Urinary bladder (tissue), 4 donors: ENCODE results near the gene SMURF1. TPM values are rescaled to one million over a fixed set of nuclear protein-coding genes. Genes with fewer than 3 reads are reported as not detected.
"Not testable (repeated sequence)": the region's sequence is repeated elsewhere in the genome, so short reads cannot be mapped to it uniquely, and the experiment has no call there.

ENCODE experiments used
- DNase-seq: peaks from one replicate; pipeline ENCODE4 v3.0.0-alpha.2; 2015; ENCODE audit errors: extremely low spot score
- H3K27ac ChIP-seq: one replicate; pipeline ENCODE4 v1.5.1; 2013; ENCODE audit warnings: low read depth, mild to moderate bottlenecking, moderate library complexity
- H3K36me3 ChIP-seq: one replicate; pipeline ENCODE4 v1.6.1; 2013; ENCODE audit warnings: mild to moderate bottlenecking, moderate library complexity; ENCODE audit not compliant: insufficient read depth
- H3K4me1 ChIP-seq: one replicate; pipeline ENCODE4 v1.6.1; 2013; ENCODE audit warnings: mild to moderate bottlenecking, moderate library complexity; ENCODE audit not compliant: insufficient read depth
- H3K4me3 ChIP-seq: one replicate; pipeline ENCODE4 v1.5.1; 2013; ENCODE audit warnings: low read depth, low read length
- WGBS: extraction: QIAGEN DNeasy Blood & Tissue Kit; methylation state at CpG from one replicate; pipeline ENCODE4 v1.1.7; 2013; 5-methylcytosine and 5-hydroxymethylcytosine counted together
- polyA plus RNA-seq: library from polyadenylated mRNA; stranded (reverse); fragments of 200-250 nt; gene quantifications from one replicate; pipeline ENCODE4 v1.2.3, GENCODE V29; 2013
- total RNA-seq: library from RNA; depleted of rRNA; stranded (reverse); fragments of >200 nt; gene quantifications from one replicate; pipeline ENCODE4 v1.2.3, GENCODE V29; 2014
- donor health status: healthy with polysubstance abuse.
- donor health status: healthy.

SMURF1 gene
- total and polyA plus RNA-seq, 2 donors = 11.6 to 19.7 TPM

DNA sequence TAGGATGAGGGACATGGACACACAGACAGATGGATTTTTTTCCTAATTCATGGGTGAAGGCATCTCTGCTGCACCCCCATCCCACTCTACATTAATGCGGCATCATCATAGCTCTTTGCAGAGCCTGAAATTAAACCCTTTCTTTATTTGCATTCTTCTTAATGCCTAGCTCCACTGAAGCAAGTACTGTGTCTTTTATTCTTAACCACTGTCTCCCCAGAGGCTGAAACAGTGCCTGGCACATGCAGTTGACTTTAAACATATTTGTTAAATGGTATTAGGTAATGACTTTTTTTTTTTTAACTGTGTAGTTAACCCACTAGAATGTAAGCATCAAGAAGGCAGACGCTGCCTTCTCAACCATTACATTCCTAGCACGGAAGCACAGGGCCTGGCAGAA lies 73.5 kb downstream of the SMURF1 start:
- no peak for DNase-seq
- Histone ChIP-seq H3K4me3 (no peak overlapping the region), H3K36me3 (no peaks in the 10 kb centered on the region), H3K27ac (no peak overlapping the region), H3K4me1 (no peaks in the 10 kb centered on the region)
- 93% methylated on average over 3 of the region's 3 CpGs for WGBS

DNA sequence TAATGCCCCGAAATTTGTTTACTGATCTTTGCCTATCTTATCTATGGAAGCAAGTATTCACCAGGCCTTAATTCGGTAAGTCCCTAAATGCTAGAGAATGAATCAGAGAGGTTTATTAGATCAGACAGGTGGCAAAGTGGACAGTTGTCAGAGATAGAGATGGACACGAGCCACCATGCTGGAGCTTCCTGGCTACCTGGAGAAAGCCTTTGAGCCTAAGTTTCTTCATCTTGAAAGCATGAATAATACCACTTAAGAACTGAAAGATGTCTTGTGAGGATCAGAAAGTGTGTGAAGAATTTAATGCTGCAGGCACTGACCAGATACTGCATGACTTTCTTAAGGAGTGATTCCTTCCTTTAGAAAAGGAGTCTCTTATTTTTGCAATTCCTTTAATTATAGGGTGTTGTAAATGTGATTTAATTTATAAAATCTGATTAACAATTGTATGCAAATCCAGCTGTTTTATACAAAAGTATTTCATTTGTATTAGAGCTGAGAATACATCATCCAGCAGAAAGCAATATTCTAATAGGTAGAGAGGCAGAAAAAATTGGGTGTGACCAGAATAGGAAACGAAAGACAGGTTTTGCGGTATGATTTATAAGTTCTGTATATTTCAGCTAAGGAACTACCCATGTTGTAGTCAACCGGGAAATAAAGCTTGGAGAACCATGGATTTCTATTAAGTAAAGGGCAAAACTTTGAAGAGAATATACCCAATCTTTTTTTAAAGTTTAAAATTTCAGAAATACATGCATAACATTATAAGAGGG lies 82.7 kb downstream of the SMURF1 start:
- DNase-seq = no peak
- no peaks in the 10 kb centered on the region for H3K36me3 ChIP-seq
- 71% methylated on average over 6 of the region's 6 CpGs for WGBS
- no peaks in the 10 kb centered on the region for H3K4me1 ChIP-seq
- H3K27ac ChIP-seq = peak overlapping the region; percentile 29
- no peak overlapping the region for H3K4me3 ChIP-seq

DNA sequence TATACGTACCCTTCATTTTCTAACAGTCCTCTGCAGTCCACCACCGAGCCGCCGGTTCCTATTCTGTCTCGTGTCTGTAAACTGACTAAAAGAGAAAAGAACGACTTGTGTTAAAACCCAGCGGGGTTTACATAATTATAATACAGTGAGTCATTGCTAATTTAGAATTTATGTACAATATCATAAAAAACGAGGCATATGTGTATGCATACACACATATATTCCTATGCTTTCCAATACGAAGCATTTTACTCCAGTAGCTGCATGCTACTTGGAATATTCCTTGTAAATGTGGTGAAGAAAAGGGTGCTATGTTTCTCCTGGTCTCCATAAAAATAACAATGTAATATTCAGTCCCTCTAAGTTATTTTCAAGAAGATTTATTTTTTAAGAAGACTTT lies 89.1 kb downstream of the SMURF1 start:
- no peak for DNase-seq
- H3K4me1 ChIP-seq = no peaks in the 10 kb centered on the region
- H3K4me3 ChIP-seq = no peak overlapping the region
- H3K27ac ChIP-seq = no peak overlapping the region
- peaks cover 4% of the 10 kb centered on the region for H3K36me3 ChIP-seq
- 95% methylated on average over 9 of the region's 9 CpGs for WGBS

DNA sequence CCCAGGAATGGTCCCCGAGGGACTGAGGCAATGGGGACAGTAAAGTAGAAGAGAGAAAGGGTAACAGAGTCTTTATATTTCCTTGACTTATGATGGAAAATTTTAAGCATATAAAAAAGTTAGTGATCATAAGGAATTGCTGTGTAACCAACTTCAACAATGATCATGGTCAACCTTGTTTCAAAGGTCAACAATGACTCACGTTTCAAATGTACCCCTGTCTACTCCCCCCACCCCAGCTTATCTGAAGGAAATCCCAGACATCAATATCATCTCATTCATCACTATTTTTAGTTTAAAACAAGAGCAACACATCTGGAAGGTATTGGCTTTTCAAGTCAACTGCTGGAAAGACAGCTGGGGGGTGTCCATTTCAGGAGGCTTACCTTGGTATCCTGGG lies 92.9 kb downstream of the SMURF1 start:
- peaks cover 7% of the 10 kb centered on the region for H3K36me3 ChIP-seq
- H3K4me1 ChIP-seq = no peaks in the 10 kb centered on the region
- WGBS = 49% methylated on average over 2 of the region's 2 CpGs
- H3K27ac ChIP-seq = no peak overlapping the region
- no peak for DNase-seq
- H3K4me3 ChIP-seq = no peak overlapping the region

DNA sequence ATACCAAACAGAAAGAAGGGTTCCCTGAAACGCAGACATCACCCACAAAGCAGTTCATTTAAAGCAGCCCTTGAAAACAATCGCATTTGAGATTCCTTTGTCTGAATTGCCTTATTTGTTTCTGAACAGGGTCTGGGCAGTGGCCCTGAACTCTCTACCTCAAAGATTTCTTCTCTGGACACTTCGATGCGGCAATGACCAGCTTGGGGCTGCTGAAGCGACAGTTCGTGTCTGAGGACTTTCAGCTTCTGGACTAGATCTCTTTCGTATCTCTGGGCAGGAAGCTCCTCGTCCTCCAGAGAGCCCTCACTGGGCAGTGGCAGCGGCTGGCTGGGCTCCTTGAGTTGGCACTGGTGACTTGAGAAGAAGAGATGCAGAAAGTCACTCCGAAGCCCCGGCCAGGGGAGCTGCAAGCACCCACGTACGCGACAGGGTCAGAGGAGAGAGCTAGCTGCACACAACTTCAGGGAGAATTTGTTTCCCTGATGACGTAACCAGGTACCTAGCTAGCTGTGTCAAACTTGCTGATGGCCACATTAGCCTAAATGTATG lies 96.3 kb downstream of the SMURF1 start:
- H3K4me1 ChIP-seq = no peaks in the 10 kb centered on the region
- peaks cover 10% of the 10 kb centered on the region for H3K36me3 ChIP-seq
- WGBS = 91% methylated on average over 15 of the region's 15 CpGs
- H3K27ac ChIP-seq = no peak overlapping the region
- no peak for DNase-seq
- H3K4me3 ChIP-seq = no peak overlapping the region

DNA sequence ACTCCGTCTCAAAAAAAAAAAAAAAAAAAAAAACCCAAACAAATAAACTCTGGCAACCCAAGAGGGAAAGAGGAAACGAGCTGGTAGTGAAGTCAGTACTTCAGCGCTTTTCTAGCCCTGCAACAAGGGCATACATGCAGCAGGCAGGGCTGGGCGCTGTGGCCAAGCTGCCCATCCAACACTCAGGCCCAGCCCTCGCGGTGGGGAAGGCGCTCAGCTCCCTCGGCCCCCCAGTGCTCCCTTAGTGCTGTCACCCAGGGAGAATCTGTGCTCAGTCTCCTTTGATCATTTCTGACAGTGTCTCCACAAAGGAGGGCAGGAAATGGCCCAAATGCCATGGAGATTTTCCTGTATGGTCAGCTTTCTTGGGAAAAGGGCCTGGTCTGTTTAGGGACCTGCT lies 97.2 kb downstream of the SMURF1 start:
- 84% methylated on average over 8 of the region's 8 CpGs for WGBS
- no peak for DNase-seq
- Histone ChIP-seq H3K4me1 (no peaks in the 10 kb centered on the region), H3K4me3 (no peak overlapping the region), H3K36me3 (peaks cover 10% of the 10 kb centered on the region), H3K27ac (no peak overlapping the region)

DNA sequence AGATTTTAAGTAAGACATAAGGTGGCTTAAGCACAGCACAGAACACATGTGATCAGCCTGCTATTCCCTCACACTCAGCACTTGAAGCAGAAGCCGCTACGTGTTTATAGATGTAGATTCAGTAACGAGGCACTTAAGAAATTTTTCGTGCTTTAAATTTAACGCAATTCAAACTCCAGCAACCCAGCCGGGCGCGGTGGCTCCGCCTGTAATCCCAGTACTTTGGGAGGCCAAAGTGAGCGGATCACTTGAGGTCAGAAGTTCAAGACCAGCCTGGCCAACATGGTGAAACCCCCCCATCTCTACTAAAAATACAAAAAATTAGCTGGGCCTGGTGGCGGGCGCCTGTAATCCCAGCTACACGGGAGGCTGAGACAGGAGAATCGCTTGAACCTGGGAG lies 97.6 kb downstream of the SMURF1 start:
- H3K4me3 ChIP-seq, H3K36me3 ChIP-seq, H3K4me1 ChIP-seq, H3K27ac ChIP-seq, DNase-seq: not testable (repeated sequence)
- WGBS = 87% methylated on average over 14 of the region's 14 CpGs

DNA sequence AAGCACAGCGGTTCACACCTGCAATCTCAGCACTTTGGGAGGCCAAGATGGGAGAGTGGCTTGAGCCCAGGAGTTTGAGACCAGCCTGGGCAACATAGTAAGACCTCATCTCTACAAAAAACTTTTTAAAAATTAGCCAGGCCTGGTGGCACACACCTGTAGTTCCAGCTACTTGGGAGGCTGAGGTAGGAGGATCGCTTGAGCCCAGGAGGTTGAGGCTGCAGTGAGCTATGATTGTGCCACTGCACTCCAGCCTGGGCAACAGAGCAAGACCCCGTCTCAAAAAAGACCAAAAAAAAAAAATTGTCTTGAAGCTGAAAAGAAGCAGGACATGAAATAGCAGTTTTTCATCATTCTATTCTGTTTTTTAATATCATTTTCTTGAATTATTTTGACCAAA lies 99.0 kb downstream of the SMURF1 start:
- H3K36me3 ChIP-seq, DNase-seq, H3K27ac ChIP-seq, H3K4me3 ChIP-seq, H3K4me1 ChIP-seq: not testable (repeated sequence)
- 96% methylated on average over 3 of the region's 3 CpGs for WGBS

DNA sequence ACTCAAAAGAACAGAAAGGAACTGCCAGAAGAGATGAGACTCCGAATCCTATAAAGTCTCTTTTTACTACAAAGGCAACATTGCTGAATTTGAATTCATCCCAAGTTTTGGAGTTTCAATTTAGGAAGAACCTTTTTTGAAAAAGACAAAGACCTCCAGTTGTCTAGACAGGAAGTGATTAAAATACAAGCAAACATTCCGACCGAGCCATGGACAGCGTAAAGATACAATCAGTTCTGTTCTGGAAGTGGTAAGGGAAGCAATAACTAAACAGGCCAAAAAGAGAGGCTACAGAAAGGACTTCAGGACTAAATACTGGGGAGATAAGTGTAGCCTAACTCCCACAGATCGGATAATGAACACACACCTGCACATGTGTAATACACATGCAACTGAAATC lies 101.0 kb downstream of the SMURF1 start:
- Histone ChIP-seq H3K4me3 (no peak overlapping the region), H3K4me1 (no peaks in the 10 kb centered on the region), H3K27ac (no peak overlapping the region), H3K36me3 (peaks cover 3% of the 10 kb centered on the region)
- WGBS = 59% methylated on average over 5 of the region's 5 CpGs
- DNase-seq = no peak

DNA sequence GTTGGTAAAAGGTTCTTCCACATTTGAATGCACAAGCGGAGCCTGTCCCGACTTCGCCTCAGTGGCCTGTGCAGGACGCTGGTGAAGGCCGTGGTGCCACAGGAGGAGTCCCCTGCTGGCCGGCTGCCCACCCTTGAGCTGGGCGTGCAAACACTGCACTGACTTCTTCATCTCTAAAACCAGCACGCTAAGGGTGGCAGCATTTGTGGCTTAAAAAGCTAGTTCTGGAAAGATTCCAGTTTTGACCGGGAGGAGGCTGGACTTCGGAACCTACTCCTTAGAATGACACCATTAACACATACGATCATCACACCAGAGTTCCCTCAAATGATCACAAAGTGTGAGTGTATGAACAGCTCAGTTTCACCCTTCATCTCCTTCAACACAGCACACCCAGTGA lies 102.4 kb downstream of the SMURF1 start:
- Histone ChIP-seq H3K4me3 (no peak overlapping the region), H3K27ac (no peak overlapping the region), H3K4me1 (no peaks in the 10 kb centered on the region), H3K36me3 (peaks cover 3% of the 10 kb centered on the region)
- no peak for DNase-seq
- 69% methylated on average over 11 of the region's 11 CpGs for WGBS

DNA sequence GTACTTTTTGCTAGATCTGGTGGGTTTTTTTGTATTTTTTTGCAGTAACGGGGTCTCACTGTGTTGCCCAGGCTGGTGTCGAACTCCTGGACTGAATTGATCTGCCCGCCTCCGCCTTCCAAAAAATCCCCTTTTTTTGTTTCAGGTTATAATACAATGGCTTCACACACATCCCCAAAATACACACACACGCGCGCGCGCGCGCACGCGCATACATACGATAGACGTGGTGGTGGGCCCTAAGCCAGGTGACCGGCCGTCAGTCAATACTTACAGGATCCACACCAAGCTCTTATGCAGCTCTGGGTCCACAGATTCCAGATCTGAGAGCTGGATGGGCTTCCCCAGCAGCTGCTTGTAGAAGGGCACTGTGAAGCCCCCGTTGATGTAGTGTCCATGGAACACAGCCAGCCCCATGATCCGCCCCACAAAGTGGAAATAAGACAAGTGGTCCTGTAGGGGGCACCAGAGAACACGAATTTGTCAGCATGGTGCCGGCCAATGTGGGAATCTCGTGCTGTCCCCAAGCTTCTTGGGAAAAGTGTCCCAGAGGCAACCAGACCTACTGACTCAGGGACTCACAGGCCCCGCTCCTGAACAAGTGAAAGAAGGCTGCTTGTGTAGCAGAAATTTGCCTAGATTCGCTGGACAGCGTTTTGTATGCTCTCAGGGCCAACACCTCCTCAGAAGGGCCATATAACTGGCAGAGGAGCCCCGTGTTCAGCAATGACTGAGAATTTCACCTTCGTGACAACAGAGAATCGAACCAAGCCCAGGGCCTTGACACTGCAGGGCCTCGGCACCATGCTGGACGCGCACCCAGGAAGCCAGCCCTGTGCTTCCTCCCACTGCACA lies 103.6 kb downstream of the SMURF1 start:
- Histone ChIP-seq H3K36me3 (peaks cover 2% of the 10 kb centered on the region), H3K4me3 (no peak overlapping the region), H3K27ac (no peak overlapping the region), H3K4me1 (no peaks in the 10 kb centered on the region)
- WGBS = 72% methylated on average over 31 of the region's 31 CpGs
- peak; percentile 75 for DNase-seq

DNA sequence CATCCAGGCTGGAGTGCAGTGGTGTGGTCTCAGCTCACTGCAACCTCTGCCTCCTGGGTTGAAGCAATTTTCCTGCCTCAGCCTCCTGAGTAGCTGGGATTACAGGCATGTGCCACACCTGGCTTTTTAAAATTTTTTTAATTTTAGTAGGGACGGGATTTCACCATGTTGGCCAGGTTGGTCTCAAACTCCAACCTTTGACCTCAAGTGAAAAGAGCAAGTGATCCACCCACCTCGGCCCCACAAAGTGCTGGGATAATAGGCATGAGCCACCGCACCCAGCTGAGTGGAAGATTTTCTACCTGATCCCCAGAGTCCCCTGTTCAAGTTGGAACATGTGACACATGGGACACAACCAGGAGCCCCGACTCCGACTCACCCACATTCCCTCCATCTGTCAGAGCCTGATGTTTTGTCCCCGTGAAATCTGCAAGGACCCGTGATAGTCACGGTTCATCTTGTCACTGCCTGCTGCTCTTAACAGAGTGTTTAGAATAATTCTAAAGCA lies 104.5 kb downstream of the SMURF1 start:
- no peak for DNase-seq
- WGBS = 91% methylated on average over 8 of the region's 8 CpGs
- H3K4me1 ChIP-seq = no peaks in the 10 kb centered on the region
- no peak overlapping the region for H3K27ac ChIP-seq
- H3K36me3 ChIP-seq = no peaks in the 10 kb centered on the region
- no peak overlapping the region for H3K4me3 ChIP-seq

DNA sequence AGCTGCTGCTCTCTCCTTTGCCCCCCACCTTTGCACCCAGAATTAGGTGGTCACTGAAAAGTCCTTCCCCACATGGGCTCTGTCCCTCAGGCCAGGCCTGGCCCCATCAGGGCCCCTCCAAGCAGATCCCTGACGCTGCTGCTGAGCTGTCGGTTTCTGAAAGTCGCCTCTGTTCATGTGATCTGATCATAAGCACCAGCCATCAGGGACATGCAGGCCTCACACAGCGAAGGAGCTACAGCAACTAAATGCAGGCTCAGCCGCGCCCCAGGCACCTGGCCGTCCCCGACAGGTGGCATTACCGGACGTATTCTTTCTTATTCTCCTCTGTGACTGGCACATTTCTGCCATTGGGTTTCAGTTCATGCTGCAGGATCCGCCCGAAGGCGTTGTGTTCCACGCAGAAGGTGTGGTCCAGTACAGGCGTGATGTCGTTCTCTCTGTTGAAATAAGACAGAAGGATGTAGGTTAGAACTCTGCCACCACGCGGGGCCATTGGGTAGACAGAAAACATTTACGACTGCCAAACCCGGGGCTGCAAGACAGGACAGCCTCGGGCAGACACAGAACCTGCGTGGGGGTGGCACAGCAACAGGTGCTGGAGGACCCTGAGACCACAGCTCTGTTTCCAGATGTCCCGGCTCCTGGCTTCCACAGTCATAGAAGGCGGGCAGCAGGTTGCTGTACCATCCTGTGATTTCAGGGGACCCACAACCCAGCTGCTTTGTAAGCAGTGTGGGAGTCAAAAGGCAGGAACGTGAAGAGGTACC lies 105.6 kb downstream of the SMURF1 start:
- Histone ChIP-seq H3K4me1 (no peaks in the 10 kb centered on the region), H3K36me3 (no peaks in the 10 kb centered on the region), H3K4me3 (no peak overlapping the region), H3K27ac (no peak overlapping the region)
- 92% methylated on average over 25 of the region's 25 CpGs for WGBS
- no peak for DNase-seq
